HCT116 (cell line): ENCODE data around the gene MUC4. TPM values are rescaled to one million over a fixed set of nuclear protein-coding genes. Genes with fewer than 3 reads are reported as not detected.
"Not testable (repeated sequence)": the region's sequence is repeated elsewhere in the genome, so short reads cannot be mapped to it uniquely, and the experiment has no call there.

Source experiments
- ATAC-seq: fragments of 200-7000 bp; cut with Tn5 transposase; 2 replicates; pipeline ENCODE4 v1.9.1; 2020; ENCODE audit warnings: mild to moderate bottlenecking, moderate library complexity
- BruUV-seq: library from RNA; stranded (reverse); fragments of 400-500 nt; replicated peaks from 2 replicates; lab custom pipeline; 2021; lab: Mats Ljungman, UMichigan
- CTCF ChIA-PET: fragments of 300-600 bp; sonication (Branson Sonifier 250); formaldehyde crosslinking; loops from one replicate; lab custom pipeline; 2021; ENCODE audit warnings: antibody characterized with exemption; lab: Charles Lee
- POLR2A ChIA-PET: fragments of 300-600, 350-600 bp; sonication (Branson Sonifier 250); formaldehyde crosslinking; loops from one replicate; lab custom pipeline; 2021; ENCODE audit warnings: antibody characterized with exemption; lab: Charles Lee
- RAD21 ChIA-PET, 2 experiments: fragments of 300-600 bp; sonication (Branson Sonifier 250); formaldehyde crosslinking; loops; one replicate each; lab custom pipeline; 2023; ENCODE audit warnings: low total read pairs in 2 of 2; ENCODE audit not compliant: uncharacterized antibody in 2 of 2, unreplicated experiment in 2 of 2, low non-redundant PET in 1 of 2; lab: Charles Lee
- DNase-seq: peaks from one replicate; pipeline ENCODE4 v3.0.0-alpha.2; 2010; ENCODE audit warnings: low read depth, low spot score
- H2AFZ ChIP-seq: fragments of 200-600 bp; shearing (Covaris generic), sonication (generic); 2 replicates; pipeline ENCODE4 v1.6.1; 2017; ENCODE audit warnings: low read depth, mixed run types, mixed read lengths, antibody characterized with exemption, low read length; ENCODE audit not compliant: poor library complexity, severe bottlenecking
- H3K27ac ChIP-seq: 2 replicates; pipeline ENCODE4 v1.5.1; 2012; ENCODE audit warnings: low read depth, low read length
- H3K27me3 ChIP-seq: fragments of 200-600 bp; sonication (generic); 2 replicates; pipeline ENCODE4 v1.6.1; 2016; ENCODE audit warnings: mixed run types, low read length, mixed read lengths; ENCODE audit not compliant: insufficient read depth
- H3K36me3 ChIP-seq, 2 experiments: fragments of 200-500 bp in 1 of 2; fragments of 200-600 bp in 1 of 2; sonication (Bioruptor generic) in 1 of 2; sonication (generic) in 1 of 2; 2 replicates each; pipeline versions ENCODE4 v1.5.1 to v1.6.1; 2014 to 2016; ENCODE audit warnings: low read length in 2 of 2, inconsistent platforms in 1 of 2, mixed read lengths in 1 of 2, mixed run types in 1 of 2; ENCODE audit not compliant: insufficient read depth in 2 of 2, control insufficient read depth in 1 of 2
- H3K4me1 ChIP-seq, 2 experiments: fragments of 200-600 bp in 1 of 2; sonication (generic) in 1 of 2; 2 replicates each; pipeline versions ENCODE4 v1.5.1 to v1.6.1; 2012 to 2017; ENCODE audit warnings: low read length in 2 of 2, inconsistent platforms in 1 of 2, mild to moderate bottlenecking in 1 of 2, mixed read lengths in 1 of 2, mixed run types in 1 of 2, moderate library complexity in 1 of 2; ENCODE audit not compliant: insufficient read depth in 2 of 2, control insufficient read depth in 1 of 2
- H3K4me2 ChIP-seq: fragments of 200-600 bp; sonication (generic); 2 replicates; pipeline ENCODE4 v1.6.1; 2017; ENCODE audit warnings: mixed run types, low read length, mixed read lengths
- H3K4me3 ChIP-seq, 2 experiments: fragments of 200-600 bp in 1 of 2; sonication (generic) in 1 of 2; replicated peaks in 1 of 2; 2 replicates each; pipeline ENCODE4 v1.5.1; 2011 to 2016; ENCODE audit warnings: low read length in 2 of 2, control low read depth in 1 of 2, low read depth in 1 of 2, mild to moderate bottlenecking in 1 of 2, mixed read lengths in 1 of 2, mixed run types in 1 of 2
- H3K79me2 ChIP-seq: fragments of 200-600 bp; sonication (generic); 2 replicates; pipeline ENCODE4 v1.6.1; 2017; ENCODE audit warnings: mild to moderate bottlenecking, mixed run types, low read length, moderate library complexity, mixed read lengths; ENCODE audit not compliant: insufficient read depth
- H3K9ac ChIP-seq: fragments of 200-600 bp; sonication (generic); 2 replicates; pipeline ENCODE4 v1.6.1; 2016; ENCODE audit warnings: low read length, mixed read lengths
- H3K9me2 ChIP-seq: fragments of 200-600 bp; sonication (generic), shearing (Covaris generic); 2 replicates; pipeline ENCODE4 v1.6.1; 2017; ENCODE audit warnings: mixed run types, mild to moderate bottlenecking, moderate library complexity; ENCODE audit not compliant: insufficient read depth
- H3K9me3 ChIP-seq, 2 experiments: fragments of 200-500 bp in 1 of 2; fragments of 200-600 bp in 1 of 2; sonication (Bioruptor generic) in 1 of 2; sonication (generic) in 1 of 2; 2 replicates each; pipeline ENCODE4 v1.6.1; 2014 to 2017; ENCODE audit warnings: low read length in 2 of 2, mixed read lengths in 2 of 2, inconsistent platforms in 1 of 2, low read depth in 1 of 2, mild to moderate bottlenecking in 1 of 2, mixed run types in 1 of 2, moderate library complexity in 1 of 2; ENCODE audit not compliant: control insufficient read depth in 1 of 2, insufficient read depth in 1 of 2
- H4K20me1 ChIP-seq: fragments of 200-600 bp; sonication (generic), shearing (Covaris generic); 2 replicates; pipeline ENCODE4 v1.6.1; 2017; ENCODE audit warnings: mixed run types, mild to moderate bottlenecking, moderate library complexity; ENCODE audit not compliant: insufficient read depth
- intact Hi-C: fragments of 100-400 bp; cut with micrococcal nuclease; formaldehyde crosslinking; loops from 2 replicates; pipeline ENCODE4 v1.10.0; 2022
- total RNA-seq: library from RNA; stranded (reverse); gene quantifications from one replicate; pipeline ENCODE4 v1.2.1, GENCODE V29; 2021; ENCODE audit not compliant: unreplicated experiment

Gene MUC4
- total RNA-seq, 1 experiment from 2014 or later = 0.64 TPM

DNA sequence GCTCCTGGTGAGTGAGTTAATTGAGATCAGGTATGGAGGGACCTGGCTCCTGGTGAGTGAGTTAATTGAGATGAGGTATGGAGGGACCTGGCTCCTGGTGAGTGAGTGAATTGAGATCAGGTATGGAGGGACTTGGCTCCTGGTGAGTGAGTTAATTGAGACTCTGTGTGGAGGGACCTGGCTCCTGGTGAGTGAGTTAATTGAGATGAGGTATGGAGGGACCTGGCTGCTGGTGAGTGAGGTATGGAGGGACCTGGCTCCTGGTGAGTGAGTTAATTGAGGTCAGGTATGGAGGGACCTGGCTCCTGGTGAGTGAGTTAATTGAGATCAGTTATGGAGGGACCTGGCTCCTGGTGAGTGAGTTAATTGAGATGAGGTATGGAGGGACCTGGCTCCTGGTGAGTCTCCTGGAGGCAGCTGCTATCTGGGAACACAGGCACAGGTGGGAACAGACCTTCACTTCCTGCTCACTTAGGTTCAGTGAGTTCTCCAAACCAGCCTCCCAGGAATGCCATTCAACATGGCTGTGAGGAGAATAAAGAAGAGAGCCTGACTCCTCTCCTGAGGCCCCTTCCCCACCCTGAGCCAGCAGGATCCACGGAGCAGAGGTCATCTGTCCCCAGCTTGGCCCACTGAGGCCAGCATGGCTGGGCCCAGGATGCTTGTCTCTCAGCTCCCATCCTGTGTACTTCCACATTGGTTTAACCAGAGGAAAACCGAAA, 100.5 kb downstream of the MUC4 start:
- H3K4me2 ChIP-seq, DNase-seq, POLR2A ChIA-PET, intact Hi-C loops, H4K20me1 ChIP-seq, H3K27me3 ChIP-seq, H3K9me3 ChIP-seq, H3K36me3 ChIP-seq, H3K4me3 ChIP-seq, ATAC-seq, H3K79me2 ChIP-seq, H2AFZ ChIP-seq, H3K9me2 ChIP-seq, RAD21 ChIA-PET, BruUV-seq, H3K27ac ChIP-seq, H3K9ac ChIP-seq, CTCF ChIA-PET: not testable (repeated sequence)
- H3K4me1 ChIP-seq = peaks cover 8 to 12% of the 10 kb centered on the region in 2 experiments

DNA sequence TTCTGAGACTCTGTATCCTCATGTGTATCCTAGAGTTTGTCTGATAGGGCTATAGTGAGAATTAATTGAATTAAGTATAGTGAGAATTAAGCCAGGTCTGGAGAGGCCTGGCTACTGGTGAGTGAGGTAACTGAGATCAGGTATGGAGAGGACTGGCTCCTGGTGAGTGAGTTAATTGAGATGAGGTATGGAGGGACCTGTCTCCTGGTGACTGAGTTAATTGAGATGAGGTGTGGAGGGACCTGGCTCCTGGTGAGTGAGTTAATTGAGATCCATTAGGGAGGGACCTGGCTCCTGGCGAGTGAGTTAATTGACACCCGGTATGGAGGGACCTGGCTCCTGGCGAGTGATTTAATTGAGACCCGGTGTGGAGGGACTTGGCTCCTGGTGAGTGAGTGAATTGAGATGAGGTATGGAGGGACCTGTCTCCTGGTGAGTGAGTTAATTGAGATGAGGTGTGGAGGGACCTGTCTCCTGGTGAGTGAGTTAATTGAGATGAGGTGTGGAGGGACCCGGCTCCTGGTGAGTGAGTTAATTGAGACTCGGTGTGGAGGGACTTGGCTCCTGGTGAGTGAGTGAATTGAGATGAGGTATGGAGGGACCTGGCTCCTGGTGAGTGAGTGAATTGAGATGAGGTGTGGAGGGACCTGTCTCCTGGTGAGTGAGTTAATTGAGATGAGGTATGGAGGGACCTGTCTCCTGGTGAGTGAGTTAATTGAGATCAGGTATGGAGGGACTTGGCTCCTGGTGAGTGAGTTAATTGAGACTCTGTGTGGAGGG, 101.4 kb downstream of the MUC4 start:
- H3K27ac ChIP-seq, intact Hi-C loops, H3K79me2 ChIP-seq, BruUV-seq, H3K36me3 ChIP-seq, H3K9ac ChIP-seq, H3K4me2 ChIP-seq, H4K20me1 ChIP-seq, H3K9me2 ChIP-seq, POLR2A ChIA-PET, H3K27me3 ChIP-seq, DNase-seq, H3K9me3 ChIP-seq, H2AFZ ChIP-seq, H3K4me1 ChIP-seq, H3K4me3 ChIP-seq, RAD21 ChIA-PET, CTCF ChIA-PET, ATAC-seq: not testable (repeated sequence)
